Ovary (tissue), 9 donors: ENCODE results near the gene DMRTA2. TPM values are rescaled to one million over a fixed set of nuclear protein-coding genes. Genes with fewer than 3 reads are reported as not detected.

ENCODE experiments used
- DNase-seq, 5 donors: peaks; one replicate each; pipeline ENCODE4 v3.0.0-alpha.2; 2019 to 2020
- H3K27ac ChIP-seq, 2 donors: fragments of 200-600 bp; one replicate each; pipeline versions ENCODE4 v1.5.1 to v1.8.0; 2019 to 2022
- H3K27me3 ChIP-seq: fragments of 200-600 bp; one replicate; pipeline ENCODE4 v1.8.0; 2022
- H3K36me3 ChIP-seq: fragments of 200-600 bp; sonication (generic); one replicate; pipeline ENCODE4 v1.5.1; 2019
- H3K4me1 ChIP-seq: one replicate; pipeline ENCODE4 v1.8.1; 2013; ENCODE audit warnings: mild to moderate bottlenecking, moderate library complexity; ENCODE audit not compliant: insufficient read depth
- H3K4me3 ChIP-seq: fragments of 200-600 bp; sonication (generic); one replicate; pipeline ENCODE4 v1.5.1; 2017
- H3K9me3 ChIP-seq, 2 donors: fragments of 200-600 bp in 1 of 2; sonication (generic) in 1 of 2; one replicate each; pipeline versions ENCODE4 v1.5.1 to v1.8.1; 2013 to 2019; ENCODE audit warnings: mild to moderate bottlenecking in 1 of 2, moderate library complexity in 1 of 2
- EP300 ChIP-seq: sonication (generic); formaldehyde crosslinking; IDR thresholded peaks from one replicate; pipeline ENCODE4 v1.6.1; 2017; ENCODE audit warnings: antibody characterized with exemption
- POLR2A ChIP-seq: fragments of 450-650 bp; IDR thresholded peaks from one replicate; pipeline ENCODE4 v1.6.1; 2017; ENCODE audit warnings: antibody characterized with exemption, mild to moderate bottlenecking, moderate library complexity
- WGBS, 3 donors: extraction: QIAGEN DNeasy Blood & Tissue Kit in 1 of 3; methylation state at CpG; one replicate each; pipeline versions ENCODE4 v1.1.5 to v1.1.7; 2013 to 2017; 5-methylcytosine and 5-hydroxymethylcytosine counted together
- intact Hi-C, 4 donors: fragments of 100-400 bp; cut with DNase I; formaldehyde crosslinking; loops; one replicate each; pipeline versions ENCODE4 v1.11.0 to v1.15.1; 2022 to 2023
- polyA plus RNA-seq, 2 donors: library from polyadenylated mRNA; stranded (reverse); fragments of 200-250 nt in 1 of 2; fragments of 350-450 nt in 1 of 2; fragmentation: Illumina TruSeq in 1 of 2; extraction: RNeasy Lipid Tissue Mini Kit (QIAGEN cat#74804) in 1 of 2; gene quantifications; one replicate each; pipeline ENCODE4 v1.2.3, GENCODE V29; 2013 to 2014
- total RNA-seq, 7 donors: library from RNA; depleted of rRNA in 2 of 7; stranded (reverse); fragments of >200 nt in 2 of 7; fragmentation: NEBNext Ultra II Directional in 3 of 7; extraction: Animal tissue kit (Norgen Biotek cat#: 25700) in 3 of 7; gene quantifications; one replicate each; pipeline versions ENCODE4 v1.1.0 to v1.2.4, GENCODE V29; 2016 to 2023
- TF ChIP-seq, protein P1 (sequence below), 3 donors: fragments of 450-650 bp in 2 of 3; fragments of 200-600 bp in 1 of 3; IDR thresholded peaks; one replicate each; pipeline versions ENCODE4 v1.5.1 to v1.8.0; 2016 to 2022; ENCODE audit warnings: antibody characterized with exemption in 3 of 3, mild to moderate bottlenecking in 1 of 3
- donor health status: DM: no; HTN: no; CAD: no; lungs with moderate emphysema.
- donor health status: DM: no; HTN: no; CAD: no.
- donor health status: Bipolar disorder and iron deficiency.
- donor health status: DM: yes; HTN: yes; CAD: no.
- donor health status: DM: no; HTN: no; CAD: no.
- donor health status: DM: yes; HTN: yes; CAD: no.

Gene DMRTA2
- total and polyA plus RNA-seq, 9 donors = 0.11 TPM; not detected in 8

- Histone ChIP-seq H3K27me3 (peaks cover 30% of the 10 kb centered on the region), H3K4me1 (peaks cover 4% of the 10 kb centered on the region), H3K27ac (no peak overlapping the region), H3K9me3 (no peaks in the 10 kb centered on the region), H3K36me3 (no peaks in the 10 kb centered on the region), H3K4me3 (no peak overlapping the region)
- TF ChIP-seq EP300 = no peak
- TF ChIP-seq POLR2A = no peak
- TF ChIP-seq, protein P1, sequence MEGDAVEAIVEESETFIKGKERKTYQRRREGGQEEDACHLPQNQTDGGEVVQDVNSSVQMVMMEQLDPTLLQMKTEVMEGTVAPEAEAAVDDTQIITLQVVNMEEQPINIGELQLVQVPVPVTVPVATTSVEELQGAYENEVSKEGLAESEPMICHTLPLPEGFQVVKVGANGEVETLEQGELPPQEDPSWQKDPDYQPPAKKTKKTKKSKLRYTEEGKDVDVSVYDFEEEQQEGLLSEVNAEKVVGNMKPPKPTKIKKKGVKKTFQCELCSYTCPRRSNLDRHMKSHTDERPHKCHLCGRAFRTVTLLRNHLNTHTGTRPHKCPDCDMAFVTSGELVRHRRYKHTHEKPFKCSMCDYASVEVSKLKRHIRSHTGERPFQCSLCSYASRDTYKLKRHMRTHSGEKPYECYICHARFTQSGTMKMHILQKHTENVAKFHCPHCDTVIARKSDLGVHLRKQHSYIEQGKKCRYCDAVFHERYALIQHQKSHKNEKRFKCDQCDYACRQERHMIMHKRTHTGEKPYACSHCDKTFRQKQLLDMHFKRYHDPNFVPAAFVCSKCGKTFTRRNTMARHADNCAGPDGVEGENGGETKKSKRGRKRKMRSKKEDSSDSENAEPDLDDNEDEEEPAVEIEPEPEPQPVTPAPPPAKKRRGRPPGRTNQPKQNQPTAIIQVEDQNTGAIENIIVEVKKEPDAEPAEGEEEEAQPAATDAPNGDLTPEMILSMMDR (IDR thresholded peaks at IDR 0.05) = no peak
- 5 to 10% (median 6%) methylated on average over 14 to 21 of the region's 21 CpGs for WGBS, 3 donors
- DNase-seq = no peak
- intact Hi-C loops = no loop called here
These were observed 633 bp downstream of the DMRTA2 start for GRCh38 chr1:50422675-50422945.

DNA sequence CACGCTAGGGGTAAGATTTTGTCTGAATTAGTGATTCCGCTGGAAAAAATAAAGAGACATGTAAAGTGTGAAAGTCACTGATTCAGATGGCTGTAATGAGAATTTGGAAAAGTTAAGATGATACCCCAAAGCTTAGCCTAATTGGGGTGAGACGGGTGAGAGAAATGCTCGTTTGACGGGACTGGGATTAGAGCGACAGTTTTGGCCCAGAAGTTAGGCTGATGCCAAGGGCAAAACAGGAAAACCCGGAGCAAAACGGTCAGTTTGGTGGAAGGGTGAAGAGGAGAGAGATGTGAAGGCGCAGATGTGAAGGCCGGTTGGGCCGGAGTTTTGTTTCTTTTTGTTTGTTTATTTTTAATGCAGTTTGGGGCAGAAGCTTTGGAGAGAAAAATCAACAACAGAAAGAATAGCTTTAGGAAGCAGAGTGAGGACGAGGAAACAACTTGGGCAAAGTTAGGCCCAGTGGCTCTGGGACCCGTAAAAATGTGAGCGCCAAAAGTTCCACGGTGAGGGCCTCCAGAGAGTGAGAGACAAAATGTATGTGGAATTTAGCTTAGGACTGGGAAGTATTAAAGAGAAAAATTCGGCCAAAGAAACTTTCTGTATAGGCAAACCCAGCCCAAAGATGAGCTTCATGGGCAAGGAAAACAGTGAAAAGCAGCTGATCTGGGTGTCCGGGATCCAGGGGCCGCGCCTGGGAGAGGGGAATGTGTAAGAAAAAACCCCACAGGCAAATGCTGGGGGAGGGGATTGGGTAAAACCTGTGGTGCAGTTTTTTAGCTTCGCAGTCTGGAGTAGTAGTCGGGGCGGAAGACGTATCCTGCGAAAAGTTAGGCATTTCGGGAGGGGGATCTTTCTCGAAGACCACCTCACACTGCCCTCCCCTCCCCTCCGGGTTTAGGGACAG is 1.2 kb downstream of the DMRTA2 start:
- TF ChIP-seq, protein P1 (IDR thresholded peaks at IDR 0.05) = no peak
- no peak for TF ChIP-seq EP300
- no peak for TF ChIP-seq POLR2A
- Histone ChIP-seq H3K4me3 (no peak overlapping the region), H3K27ac (no peak overlapping the region), H3K36me3 (no peaks in the 10 kb centered on the region), H3K9me3 (no peaks in the 10 kb centered on the region), H3K4me1 (peaks cover 3% of the 10 kb centered on the region), H3K27me3 (peaks cover 26% of the 10 kb centered on the region)
- WGBS, 3 donors = 22 to 28% (median 25%) methylated on average over 27 of the region's 27 CpGs
- DNase-seq = no peak
- intact Hi-C loops = no loop called here

DNA sequence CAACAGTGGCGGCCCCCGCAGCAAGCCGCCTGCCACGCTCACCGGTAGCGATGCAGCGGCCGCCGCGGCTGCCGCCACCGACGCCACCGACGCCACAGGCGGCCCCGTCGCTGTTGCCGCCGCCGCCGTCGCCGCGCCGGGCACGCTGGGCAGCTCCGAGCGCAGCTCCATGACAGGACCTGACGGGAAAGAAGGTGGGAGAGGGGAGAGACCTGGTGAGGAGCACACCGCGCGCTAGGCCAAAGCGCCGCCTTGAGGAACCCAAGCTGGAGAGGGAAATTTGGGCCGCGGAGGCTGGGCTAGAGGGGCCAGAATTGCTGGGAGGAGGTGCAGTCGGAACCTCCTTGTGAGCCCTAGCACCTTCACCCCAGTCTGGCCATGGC is 1.9 kb downstream of the DMRTA2 start:
- no peak overlapping the region for H3K4me3 ChIP-seq
- H3K9me3 ChIP-seq = no peaks in the 10 kb centered on the region
- no peak for DNase-seq
- peaks cover 5% of the 10 kb centered on the region for H3K4me1 ChIP-seq
- no peak for TF ChIP-seq EP300
- TF ChIP-seq, protein P1 (IDR thresholded peaks at IDR 0.05) = no peak
- no peak for TF ChIP-seq POLR2A
- no peak overlapping the region for H3K27ac ChIP-seq
- intact Hi-C loops = no loop called here
- no peaks in the 10 kb centered on the region for H3K36me3 ChIP-seq
- H3K27me3 ChIP-seq = peaks cover 24% of the 10 kb centered on the region
- WGBS, 3 donors = 3 to 4% (median 4%) methylated on average over 33 to 38 of the region's 38 CpGs

DNA sequence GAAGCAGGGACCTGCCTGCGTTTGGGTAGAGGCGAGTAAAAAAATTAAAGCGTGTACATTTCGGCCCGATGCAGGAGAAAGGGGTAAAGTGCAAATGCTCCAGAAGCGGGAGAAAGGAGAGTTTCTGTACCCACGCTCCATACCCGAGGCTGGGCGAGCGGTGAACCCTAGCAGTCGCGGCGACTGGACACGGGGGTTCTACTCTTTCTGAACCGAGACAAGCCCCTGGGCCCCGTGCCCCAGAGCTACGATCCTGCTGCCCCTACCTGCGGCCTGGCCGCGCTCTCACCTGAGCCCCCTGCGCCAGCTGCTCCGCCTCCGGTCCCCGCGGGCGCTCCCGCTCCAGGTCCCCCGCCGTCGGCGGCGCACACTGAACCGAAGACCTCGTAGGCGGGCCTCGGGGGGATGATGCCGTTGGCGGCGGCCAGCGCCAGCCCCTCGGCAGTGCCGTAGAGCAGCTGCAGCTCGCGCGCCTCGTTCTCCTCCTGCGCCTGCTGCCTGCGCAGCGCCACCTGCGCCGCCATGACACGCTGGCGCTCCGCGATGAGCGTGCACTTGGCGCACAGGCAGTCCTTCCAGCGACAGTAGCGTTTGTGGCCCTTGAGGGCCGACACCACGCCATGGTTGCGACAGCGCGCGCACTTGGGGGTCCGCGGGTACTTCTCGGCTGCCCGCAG is 2.4 kb downstream of the DMRTA2 start:
- peaks cover 24% of the 10 kb centered on the region for H3K27me3 ChIP-seq
- no peak overlapping the region for H3K4me3 ChIP-seq
- H3K27ac ChIP-seq = no peak overlapping the region
- intact Hi-C loops = no loop called here
- no peaks in the 10 kb centered on the region for H3K9me3 ChIP-seq
- peaks cover 5% of the 10 kb centered on the region for H3K4me1 ChIP-seq
- TF ChIP-seq POLR2A (no peak), EP300 (no peak)
- TF ChIP-seq, protein P1 (IDR thresholded peaks at IDR 0.05) = no peak
- DNase-seq = no peak
- 1 to 4% (median 2%) methylated on average over 34 to 69 of the region's 69 CpGs for WGBS, 3 donors
- no peaks in the 10 kb centered on the region for H3K36me3 ChIP-seq
